GM19023 (cell line): ENCODE results near the gene SULT4A1.
"Not testable (repeated sequence)": the region's sequence is repeated elsewhere in the genome, so short reads cannot be mapped to it uniquely, and the experiment has no call there.

Experiments used
- ATAC-seq: cut with Tn5 transposase; IDR thresholded peaks from one replicate; pipeline ENCODE4 v1.9.1; 2021; ENCODE audit warnings: mild to moderate bottlenecking, moderate library complexity; ENCODE audit not compliant: unreplicated experiment

The SULT4A1 gene

GRCh38 chr22:43887391-43887790 is 25.1 kb upstream of the SULT4A1 start:
- no peak for ATAC-seq

GRCh38 chr22:43886231-43886630 is 23.9 kb upstream of the SULT4A1 start:
- no peak for ATAC-seq

GRCh38 chr22:43885786-43886185 is 23.5 kb upstream of the SULT4A1 start:
- ATAC-seq = no peak

- no peak for ATAC-seq
Observed at GRCh38 chr22:43885319-43885671, 23.0 kb upstream of the SULT4A1 start.

GRCh38 chr22:43884600-43885318 is 22.4 kb upstream of the SULT4A1 start:
- no peak for ATAC-seq

- ATAC-seq = no peak
Observed at GRCh38 chr22:43883719-43884415, 21.6 kb upstream of the SULT4A1 start.

GRCh38 chr22:43883012-43883661 is 20.8 kb upstream of the SULT4A1 start:
- no peak for ATAC-seq

GRCh38 chr22:43882122-43882767 is 19.9 kb upstream of the SULT4A1 start:
- ATAC-seq = no peak

- ATAC-seq = no peak
Observed at GRCh38 chr22:43881091-43882061, 19.1 kb upstream of the SULT4A1 start.

GRCh38 chr22:43880541-43880991 is 18.3 kb upstream of the SULT4A1 start:
- no peak for ATAC-seq

- ATAC-seq = no peak
Observed at GRCh38 chr22:43879901-43880540, 17.7 kb upstream of the SULT4A1 start.

GRCh38 chr22:43878831-43879550 is 16.7 kb upstream of the SULT4A1 start:
- ATAC-seq = no peak

GRCh38 chr22:43878079-43878795 is 15.9 kb upstream of the SULT4A1 start:
- ATAC-seq = no peak

GRCh38 chr22:43876866-43877509 is 14.7 kb upstream of the SULT4A1 start:
- ATAC-seq = no peak

- no peak for ATAC-seq
Observed at GRCh38 chr22:43869799-43870198, 7.5 kb upstream of the SULT4A1 start.

GRCh38 chr22:43869001-43869400 is 6.7 kb upstream of the SULT4A1 start:
- ATAC-seq = not testable (repeated sequence)

- no peak for ATAC-seq
Observed at GRCh38 chr22:43867839-43868635, 5.7 kb upstream of the SULT4A1 start.
